ENCODE measurements around the gene IRF1. TPM values are rescaled to one million over a fixed set of nuclear protein-coding genes. Genes with fewer than 3 reads are reported as not detected.

The IRF1 gene
- polyA plus RNA-seq, 6 donors from 2014 or later, result 228 to 332 (median 296) TPM

GRCh38 chr5:132456296-132456986 is 34.1 kb downstream of the IRF1 start:
- Mint-ChIP-seq H3K36me3 (peaks cover 11 to 24% of the 10 kb centered on the region in 2 donors), H3K4me1 (peaks cover 82 to 93% (median 90%) of the 10 kb centered on the region in 3 donors), H3K27me3 (no peaks in the 10 kb centered on the region), H3K4me3 (peak overlapping the region; percentile 68 to 88 (median 84)), H3K27ac (peak overlapping the region; percentile 99 to 100 (median 99)), H3K9me3 (no peaks in the 10 kb centered on the region)
- ATAC-seq (ENCODE audit: low read depth in 2 of 2) (peak; percentile 88), DNase-seq (peak; percentile 75)

- no peak for DNase-seq
- H3K36me3 Mint-ChIP-seq, result peaks cover 11 to 24% of the 10 kb centered on the region in 2 donors
These were observed 34.9 kb downstream of the IRF1 start for GRCh38 chr5:132455614-132456115.

GRCh38 chr5:132454361-132454760 is 36.2 kb downstream of the IRF1 start:
- Mint-ChIP-seq H3K36me3 (peaks cover 11 to 24% of the 10 kb centered on the region in 2 donors), H3K27ac (peak overlapping the region; percentile 55 to 100 (median 88)), H3K4me1 (peaks cover 62 to 72% (median 70%) of the 10 kb centered on the region in 3 donors), H3K27me3 (no peaks in the 10 kb centered on the region), H3K9me3 (no peaks in the 10 kb centered on the region), H3K4me3 (peak overlapping the region in 3 of 8 donors; percentile 20 to 47 (median 29))
- DNase-seq (no peak), ATAC-seq (ENCODE audit: low read depth in 2 of 2) (no peak)

More at GRCh38 chr5:132455614-132456115, 34.9 kb downstream of the IRF1 start:
- peak overlapping the region; percentile 99 to 100 (median 99) for H3K27ac Mint-ChIP-seq
- ATAC-seq (ENCODE audit: low read depth in 2 of 2), result no peak
- no peaks in the 10 kb centered on the region for H3K27me3 Mint-ChIP-seq
- H3K9me3 Mint-ChIP-seq, result no peaks in the 10 kb centered on the region
- H3K4me3 Mint-ChIP-seq, result peak overlapping the region; percentile 68 to 88 (median 84)
- H3K4me1 Mint-ChIP-seq, result peaks cover 75 to 85% (median 84%) of the 10 kb centered on the region in 3 donors

GRCh38 chr5:132451387-132451786 is 39.2 kb downstream of the IRF1 start:
- Mint-ChIP-seq H3K4me3 (no peak overlapping the region), H3K36me3 (peaks cover 17 to 38% of the 10 kb centered on the region in 2 donors), H3K27ac (peak overlapping the region in 2 of 6 donors; percentile 16 to 21), H3K9me3 (no peaks in the 10 kb centered on the region), H3K27me3 (no peaks in the 10 kb centered on the region), H3K4me1 (peaks cover 60 to 69% (median 62%) of the 10 kb centered on the region in 3 donors)
- DNase-seq (no peak), ATAC-seq (ENCODE audit: low read depth in 2 of 2) (no peak)

GRCh38 chr5:132449060-132449459 is 41.5 kb downstream of the IRF1 start:
- H3K27me3 Mint-ChIP-seq, result no peaks in the 10 kb centered on the region
- ATAC-seq (ENCODE audit: low read depth in 2 of 2) (no peak), DNase-seq (no peak)
- no peaks in the 10 kb centered on the region for H3K9me3 Mint-ChIP-seq
- H3K36me3 Mint-ChIP-seq, result peaks cover 22 to 31% of the 10 kb centered on the region in 2 donors
- H3K4me1 Mint-ChIP-seq, result peaks cover 51 to 69% (median 60%) of the 10 kb centered on the region in 3 donors
- H3K4me3 Mint-ChIP-seq, result no peak overlapping the region
- peak overlapping the region in 4 of 6 donors; percentile 19 to 33 (median 22) for H3K27ac Mint-ChIP-seq

- H3K27ac Mint-ChIP-seq, result peak overlapping the region in 3 of 6 donors; percentile 19 to 33 (median 30)
- DNase-seq (no peak), ATAC-seq (ENCODE audit: low read depth in 2 of 2) (no peak)
- peaks cover 15 to 17% of the 10 kb centered on the region in 2 donors for H3K36me3 Mint-ChIP-seq
- peak overlapping the region in 1 of 8 donors; percentile 8 for H3K4me3 Mint-ChIP-seq
- peaks cover 41 to 68% (median 55%) of the 10 kb centered on the region in 3 donors for H3K4me1 Mint-ChIP-seq
- H3K9me3 Mint-ChIP-seq, result no peaks in the 10 kb centered on the region
- H3K27me3 Mint-ChIP-seq, result no peaks in the 10 kb centered on the region
These were observed 43.4 kb downstream of the IRF1 start for GRCh38 chr5:132447196-132447595.

GRCh38 chr5:132446621-132447020 is 44.0 kb downstream of the IRF1 start:
- peak overlapping the region in 2 of 8 donors; percentile 17 to 23 for H3K4me3 Mint-ChIP-seq
- no peaks in the 10 kb centered on the region for H3K9me3 Mint-ChIP-seq
- H3K27ac Mint-ChIP-seq, result peak overlapping the region in 2 of 6 donors; percentile 12 to 33
- no peak for ATAC-seq (ENCODE audit: low read depth in 2 of 2)
- no peaks in the 10 kb centered on the region for H3K27me3 Mint-ChIP-seq
- H3K4me1 Mint-ChIP-seq, result peaks cover 44 to 72% (median 61%) of the 10 kb centered on the region in 3 donors
- DNase-seq, result no peak
- peaks cover 14 to 17% of the 10 kb centered on the region in 2 donors for H3K36me3 Mint-ChIP-seq

GRCh38 chr5:132445930-132446329 is 44.6 kb downstream of the IRF1 start:
- Mint-ChIP-seq H3K9me3 (no peaks in the 10 kb centered on the region), H3K4me3 (no peak overlapping the region), H3K27me3 (no peaks in the 10 kb centered on the region), H3K36me3 (peaks cover 14 to 17% of the 10 kb centered on the region in 2 donors), H3K27ac (peak overlapping the region in 5 of 6 donors; percentile 10 to 82 (median 73)), H3K4me1 (peaks cover 44 to 78% (median 66%) of the 10 kb centered on the region in 3 donors)
- DNase-seq (no peak), ATAC-seq (ENCODE audit: low read depth in 2 of 2) (no peak)

- Mint-ChIP-seq H3K9me3 (no peaks in the 10 kb centered on the region), H3K27me3 (no peaks in the 10 kb centered on the region), H3K36me3 (peaks cover 14 to 17% of the 10 kb centered on the region in 2 donors), H3K4me1 (peaks cover 44 to 78% (median 66%) of the 10 kb centered on the region in 3 donors), H3K4me3 (no peak overlapping the region), H3K27ac (peak overlapping the region in 4 of 6 donors; percentile 10 to 77 (median 47))
- DNase-seq, result no peak
- ATAC-seq (ENCODE audit: low read depth in 2 of 2), result no peak
These were observed 45.0 kb downstream of the IRF1 start for GRCh38 chr5:132445640-132445923.

- Mint-ChIP-seq H3K4me1 (peaks cover 44 to 83% (median 66%) of the 10 kb centered on the region in 3 donors), H3K27me3 (no peaks in the 10 kb centered on the region), H3K9me3 (no peaks in the 10 kb centered on the region), H3K27ac (peak overlapping the region in 5 of 6 donors; percentile 10 to 86 (median 64)), H3K36me3 (peaks cover 14 to 17% of the 10 kb centered on the region in 2 donors), H3K4me3 (peak overlapping the region in 1 of 8 donors; percentile 25)
- ATAC-seq (ENCODE audit: low read depth in 2 of 2), result no peak
- no peak for DNase-seq
These were observed 45.5 kb downstream of the IRF1 start for GRCh38 chr5:132444841-132445639.

- Mint-ChIP-seq H3K4me1 (peaks cover 48 to 92% (median 66%) of the 10 kb centered on the region in 3 donors), H3K36me3 (peaks cover 12 to 17% of the 10 kb centered on the region in 2 donors), H3K4me3 (peak overlapping the region in 1 of 8 donors; percentile 12), H3K27me3 (no peaks in the 10 kb centered on the region), H3K9me3 (no peaks in the 10 kb centered on the region), H3K27ac (peak overlapping the region in 2 of 6 donors; percentile 10 to 44)
- ATAC-seq (ENCODE audit: low read depth in 2 of 2) (no peak), DNase-seq (no peak)
These were observed 46.5 kb downstream of the IRF1 start for GRCh38 chr5:132444061-132444460.

- H3K4me3 Mint-ChIP-seq, result no peak overlapping the region
- no peaks in the 10 kb centered on the region for H3K9me3 Mint-ChIP-seq
- DNase-seq, result no peak
- no peaks in the 10 kb centered on the region for H3K27me3 Mint-ChIP-seq
- H3K36me3 Mint-ChIP-seq, result peaks cover 6 to 8% of the 10 kb centered on the region in 2 donors
- peaks cover 44 to 88% (median 64%) of the 10 kb centered on the region in 3 donors for H3K4me1 Mint-ChIP-seq
- no peak for ATAC-seq (ENCODE audit: low read depth in 2 of 2)
- peak overlapping the region in 3 of 6 donors; percentile 29 to 80 (median 47) for H3K27ac Mint-ChIP-seq
These were observed 51.0 kb downstream of the IRF1 start for GRCh38 chr5:132439521-132440089.

GRCh38 chr5:132438917-132439316 is 51.7 kb downstream of the IRF1 start:
- no peak for ATAC-seq (ENCODE audit: low read depth in 2 of 2)
- H3K9me3 Mint-ChIP-seq, result no peaks in the 10 kb centered on the region
- no peak for DNase-seq

More at GRCh38 chr5:132438917-132439316, 51.7 kb downstream of the IRF1 start:
- H3K4me1 Mint-ChIP-seq, result peaks cover 40 to 88% (median 64%) of the 10 kb centered on the region in 3 donors
- H3K4me3 Mint-ChIP-seq, result no peak overlapping the region
- H3K27ac Mint-ChIP-seq, result peak overlapping the region in 3 of 6 donors; percentile 47 to 80 (median 79)
- no peaks in the 10 kb centered on the region for H3K27me3 Mint-ChIP-seq
- H3K36me3 Mint-ChIP-seq, result peaks cover 9 to 12% of the 10 kb centered on the region in 2 donors
